ENCODE results near the gene PXK.
"Not testable (repeated sequence)": the region's sequence is repeated elsewhere in the genome, so short reads cannot be mapped to it uniquely, and the experiment has no call there.

The PXK gene

GRCh38 chr3:58419780-58420507 lies 87.3 kb downstream of the PXK start:
- DNase-seq (ENCODE audit: low spot score) = peak; percentile 46

- no peak for DNase-seq (ENCODE audit: low spot score)
These were observed 88.3 kb downstream of the PXK start for GRCh38 chr3:58421004-58421403.

- DNase-seq (ENCODE audit: low spot score) = no peak
These were observed 90.1 kb downstream of the PXK start for GRCh38 chr3:58422756-58423325.

GRCh38 chr3:58424613-58425012 lies 91.9 kb downstream of the PXK start:
- DNase-seq (ENCODE audit: low spot score) = no peak

- DNase-seq (ENCODE audit: low spot score) = no peak
These were observed 93.1 kb downstream of the PXK start for GRCh38 chr3:58425782-58426181.

GRCh38 chr3:58427661-58428361 lies 95.1 kb downstream of the PXK start:
- no peak for DNase-seq (ENCODE audit: low spot score)

GRCh38 chr3:58429657-58430056 lies 97.0 kb downstream of the PXK start:
- DNase-seq (ENCODE audit: low spot score) = no peak

- no peak for DNase-seq (ENCODE audit: low spot score)
These were observed 100.2 kb downstream of the PXK start for GRCh38 chr3:58432905-58433304.

- DNase-seq (ENCODE audit: low spot score) = peak; percentile 90
These were observed 100.9 kb downstream of the PXK start, which contains the start of gene PDHB for GRCh38 chr3:58433400-58434167. Gene PDHB, minus strand, starts transcription at chr3:58433832. Its CDS starts 23 bp downstream, at chr3:58433809.

GRCh38 chr3:58434168-58434504 lies 101.4 kb downstream of the PXK start:
- no peak for DNase-seq (ENCODE audit: low spot score)

- DNase-seq (ENCODE audit: low spot score) = no peak
These were observed 101.8 kb downstream of the PXK start for GRCh38 chr3:58434511-58434910.

- DNase-seq (ENCODE audit: low spot score) = no peak
These were observed 102.3 kb downstream of the PXK start for GRCh38 chr3:58434990-58435389.

GRCh38 chr3:58437276-58437675 lies 104.6 kb downstream of the PXK start:
- DNase-seq (ENCODE audit: low spot score) = not testable (repeated sequence)

GRCh38 chr3:58440996-58441355 lies 108.3 kb downstream of the PXK start:
- DNase-seq (ENCODE audit: low spot score) = not testable (repeated sequence)

- DNase-seq (ENCODE audit: low spot score) = no peak
These were observed 109.1 kb downstream of the PXK start for GRCh38 chr3:58441514-58442450.

- no peak for DNase-seq (ENCODE audit: low spot score)
These were observed 119.5 kb downstream of the PXK start for GRCh38 chr3:58452176-58452575.

- no peak for DNase-seq (ENCODE audit: low spot score)
These were observed 126.5 kb downstream of the PXK start for GRCh38 chr3:58459160-58459559.

- DNase-seq (ENCODE audit: low spot score) = no peak
These were observed 130.1 kb downstream of the PXK start for GRCh38 chr3:58462829-58463180.

- peak; percentile 94 for DNase-seq (ENCODE audit: low spot score)
These were observed 130.7 kb downstream of the PXK start for GRCh38 chr3:58463181-58463941.

- DNase-seq (ENCODE audit: low spot score) = no peak
These were observed 131.2 kb downstream of the PXK start for GRCh38 chr3:58463942-58464271.

- DNase-seq (ENCODE audit: low spot score) = peak; percentile 49
These were observed 132.2 kb downstream of the PXK start for GRCh38 chr3:58464866-58465265.
